ENCODE data around the gene PHKB. TPM values are rescaled to one million over a fixed set of nuclear protein-coding genes. Genes with fewer than 3 reads are reported as not detected.

Gene PHKB
- polyA plus RNA-seq, 6 donors from 2014 or later, result 47.0 to 67.9 (median 56.1) TPM

DNA sequence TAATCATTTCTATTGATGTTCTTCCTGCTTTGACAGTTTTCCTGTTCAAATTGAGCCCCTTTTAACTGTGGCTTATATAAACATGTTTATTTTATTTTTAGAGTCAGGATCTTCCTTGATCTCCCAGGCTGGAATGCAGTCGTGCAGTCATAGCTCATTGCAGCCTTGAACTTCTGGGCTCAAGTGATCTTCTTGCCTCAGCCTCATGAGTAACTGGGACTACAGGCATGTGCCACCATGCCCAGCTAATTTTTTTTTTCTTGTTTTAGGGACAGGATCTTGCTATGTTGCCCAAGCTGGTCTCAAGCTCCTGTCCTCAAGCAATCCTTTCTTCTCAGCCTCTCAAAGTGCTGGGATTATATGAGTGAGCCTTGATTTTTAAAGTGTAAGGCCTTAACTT is 14.7 kb downstream of the PHKB start:
- ATAC-seq (ENCODE audit: low read depth in 2 of 2) (no peak), DNase-seq (no peak)
- Mint-ChIP-seq H3K27me3 (no peaks in the 10 kb centered on the region), H3K27ac (peak overlapping the region in 3 of 6 donors; percentile 12 to 56 (median 26)), H3K4me3 (no peak overlapping the region), H3K36me3 (peaks cover 0 to 7% of the 10 kb centered on the region in 2 donors), H3K4me1 (peaks cover 20 to 49% (median 33%) of the 10 kb centered on the region in 3 donors), H3K9me3 (no peaks in the 10 kb centered on the region)

- DNase-seq (no peak), ATAC-seq (ENCODE audit: low read depth in 2 of 2) (no peak)
- peaks cover 24 to 50% (median 36%) of the 10 kb centered on the region in 3 donors for H3K4me1 Mint-ChIP-seq
- H3K27me3 Mint-ChIP-seq, result no peaks in the 10 kb centered on the region
- H3K36me3 Mint-ChIP-seq, result no peaks in the 10 kb centered on the region
- no peak overlapping the region for H3K4me3 Mint-ChIP-seq
- peak overlapping the region in 2 of 6 donors; percentile 14 to 55 for H3K27ac Mint-ChIP-seq
- H3K9me3 Mint-ChIP-seq, result no peaks in the 10 kb centered on the region
Measured at GRCh38 chr16:47476654-47477345, 15.7 kb downstream of the PHKB start.

GRCh38 chr16:47477679-47478078 is 16.5 kb downstream of the PHKB start:
- H3K4me3 Mint-ChIP-seq, result no peak overlapping the region
- H3K9me3 Mint-ChIP-seq, result no peaks in the 10 kb centered on the region
- no peak overlapping the region for H3K27ac Mint-ChIP-seq
- ATAC-seq (ENCODE audit: low read depth in 2 of 2), result no peak
- H3K27me3 Mint-ChIP-seq, result no peaks in the 10 kb centered on the region
- H3K36me3 Mint-ChIP-seq, result no peaks in the 10 kb centered on the region
- DNase-seq, result no peak
- peaks cover 26 to 46% (median 40%) of the 10 kb centered on the region in 3 donors for H3K4me1 Mint-ChIP-seq

DNA sequence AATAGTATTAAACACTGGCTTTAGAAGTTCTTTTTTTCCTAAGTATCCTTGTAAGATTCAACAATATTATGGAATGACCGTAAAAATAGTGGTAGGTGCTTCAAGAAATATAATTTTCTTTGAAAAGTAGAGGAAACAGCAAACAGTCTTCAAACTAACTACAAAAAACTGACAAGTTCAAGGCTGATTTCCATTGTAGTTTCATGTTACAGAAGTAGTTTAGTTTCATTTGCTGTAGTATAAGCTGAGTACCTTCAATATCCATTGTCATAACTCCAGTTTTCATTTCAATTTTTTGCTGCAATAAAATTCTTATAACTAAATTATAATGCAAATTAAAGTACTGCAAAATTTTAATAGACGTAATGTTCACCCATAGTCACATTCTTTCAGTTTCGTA is 19.3 kb downstream of the PHKB start:
- Mint-ChIP-seq H3K27me3 (no peaks in the 10 kb centered on the region), H3K36me3 (no peaks in the 10 kb centered on the region), H3K9me3 (no peaks in the 10 kb centered on the region), H3K27ac (peak overlapping the region in 1 of 6 donors; percentile 27), H3K4me1 (peaks cover 26 to 44% (median 40%) of the 10 kb centered on the region in 3 donors), H3K4me3 (no peak overlapping the region)
- DNase-seq (no peak), ATAC-seq (ENCODE audit: low read depth in 2 of 2) (peak in 1 of 2 donors; percentile 18)

GRCh38 chr16:47481698-47482374 is 20.7 kb downstream of the PHKB start:
- peak overlapping the region in 5 of 6 donors; percentile 5 to 82 (median 36) for H3K27ac Mint-ChIP-seq

GRCh38 chr16:47483616-47484015 is 22.5 kb downstream of the PHKB start:
- Mint-ChIP-seq H3K9me3 (peaks cover 0 to 16% (median 4%) of the 10 kb centered on the region in 7 donors), H3K27me3 (no peaks in the 10 kb centered on the region), H3K4me1 (peaks cover 21 to 45% (median 38%) of the 10 kb centered on the region in 3 donors), H3K27ac (peak overlapping the region in 3 of 6 donors; percentile 3 to 70 (median 41)), H3K4me3 (no peak overlapping the region), H3K36me3 (peaks cover 0 to 17% of the 10 kb centered on the region in 2 donors)
- no peak for ATAC-seq (ENCODE audit: low read depth in 2 of 2)
- no peak for DNase-seq

More at GRCh38 chr16:47481698-47482374, 20.7 kb downstream of the PHKB start:
- DNase-seq (no peak), ATAC-seq (ENCODE audit: low read depth in 2 of 2) (no peak)
- peaks cover 24 to 48% (median 42%) of the 10 kb centered on the region in 3 donors for H3K4me1 Mint-ChIP-seq
- peaks cover 0 to 10% of the 10 kb centered on the region in 2 donors for H3K36me3 Mint-ChIP-seq
- peaks cover 0 to 3% (median 0%) of the 10 kb centered on the region in 7 donors for H3K9me3 Mint-ChIP-seq
- peak overlapping the region in 2 of 8 donors; percentile 35 to 76 for H3K4me3 Mint-ChIP-seq
- no peaks in the 10 kb centered on the region for H3K27me3 Mint-ChIP-seq

- H3K9me3 Mint-ChIP-seq, result peaks cover 0 to 42% (median 24%) of the 10 kb centered on the region in 7 donors
- no peaks in the 10 kb centered on the region for H3K27me3 Mint-ChIP-seq
- no peak overlapping the region for H3K4me3 Mint-ChIP-seq
- no peak overlapping the region for H3K27ac Mint-ChIP-seq
- ATAC-seq (ENCODE audit: low read depth in 2 of 2) (no peak), DNase-seq (no peak)
- peaks cover 0 to 17% of the 10 kb centered on the region in 2 donors for H3K36me3 Mint-ChIP-seq
- H3K4me1 Mint-ChIP-seq, result peaks cover 5 to 36% (median 13%) of the 10 kb centered on the region in 3 donors
Measured at GRCh38 chr16:47486856-47487255, 25.7 kb downstream of the PHKB start.

- Mint-ChIP-seq H3K27ac (no peak overlapping the region), H3K9me3 (peaks cover 0 to 47% (median 28%) of the 10 kb centered on the region in 7 donors), H3K36me3 (peaks cover 0 to 17% of the 10 kb centered on the region in 2 donors), H3K4me3 (no peak overlapping the region), H3K27me3 (no peaks in the 10 kb centered on the region), H3K4me1 (peaks cover 13 to 46% (median 22%) of the 10 kb centered on the region in 3 donors)
- no peak for ATAC-seq (ENCODE audit: low read depth in 2 of 2)
- no peak for DNase-seq
Measured at GRCh38 chr16:47488051-47488450, 26.9 kb downstream of the PHKB start.

GRCh38 chr16:47490471-47490870 is 29.3 kb downstream of the PHKB start:
- peak overlapping the region in 3 of 8 donors; percentile 12 to 54 (median 32) for H3K4me3 Mint-ChIP-seq
- peaks cover 0 to 47% (median 28%) of the 10 kb centered on the region in 7 donors for H3K9me3 Mint-ChIP-seq
- H3K36me3 Mint-ChIP-seq, result peaks cover 0 to 17% of the 10 kb centered on the region in 2 donors
- peaks cover 18 to 51% (median 23%) of the 10 kb centered on the region in 3 donors for H3K4me1 Mint-ChIP-seq
- no peaks in the 10 kb centered on the region for H3K27me3 Mint-ChIP-seq
- H3K27ac Mint-ChIP-seq, result peak overlapping the region in 3 of 6 donors; percentile 37 to 89 (median 85)
- DNase-seq (no peak), ATAC-seq (ENCODE audit: low read depth in 2 of 2) (no peak)

DNA sequence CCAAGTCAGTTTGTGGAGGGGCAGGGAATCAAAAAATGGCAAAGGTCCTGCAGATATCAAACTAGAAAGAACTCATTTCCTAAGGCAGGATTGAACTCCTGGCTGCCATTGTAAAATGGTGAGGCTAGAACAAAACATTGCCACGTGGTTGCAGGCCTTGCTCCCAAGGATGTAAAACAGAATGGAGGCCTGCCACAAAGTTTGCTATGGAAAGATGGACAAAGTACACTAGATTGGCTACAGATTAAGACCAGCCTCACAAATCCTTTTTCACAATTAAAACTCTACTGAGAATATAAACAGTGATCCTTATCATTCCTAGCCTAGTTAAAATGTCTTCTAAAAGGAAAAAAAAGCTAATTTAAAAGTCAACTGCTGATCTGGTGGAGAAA is 30.9 kb downstream of the PHKB start:
- Mint-ChIP-seq H3K36me3 (peaks cover 5 to 6% of the 10 kb centered on the region in 2 donors), H3K27ac (peak overlapping the region; percentile 82 to 99 (median 94)), H3K4me1 (peaks cover 20 to 58% (median 22%) of the 10 kb centered on the region in 3 donors), H3K4me3 (peak overlapping the region; percentile 81 to 98 (median 93)), H3K9me3 (peaks cover 0 to 44% (median 28%) of the 10 kb centered on the region in 7 donors), H3K27me3 (no peaks in the 10 kb centered on the region)
- DNase-seq (no peak), ATAC-seq (ENCODE audit: low read depth in 2 of 2) (no peak)

- no peaks in the 10 kb centered on the region for H3K27me3 Mint-ChIP-seq
- ATAC-seq (ENCODE audit: low read depth in 2 of 2) (peak; percentile 72 to 74), DNase-seq (peak; percentile 30)
- peaks cover 8 to 10% of the 10 kb centered on the region in 2 donors for H3K36me3 Mint-ChIP-seq
- peak overlapping the region; percentile 85 to 99 (median 97) for H3K27ac Mint-ChIP-seq
- peak overlapping the region; percentile 81 to 98 (median 93) for H3K4me3 Mint-ChIP-seq
- peaks cover 0 to 41% (median 27%) of the 10 kb centered on the region in 7 donors for H3K9me3 Mint-ChIP-seq
- peaks cover 20 to 58% (median 22%) of the 10 kb centered on the region in 3 donors for H3K4me1 Mint-ChIP-seq
Measured at GRCh38 chr16:47492428-47493377, 31.6 kb downstream of the PHKB start.

GRCh38 chr16:47493381-47494337 is 32.5 kb downstream of the PHKB start:
- Mint-ChIP-seq H3K4me1 (peaks cover 20 to 58% (median 22%) of the 10 kb centered on the region in 3 donors), H3K27ac (peak overlapping the region; percentile 85 to 99 (median 97)), H3K9me3 (peaks cover 0 to 32% (median 20%) of the 10 kb centered on the region in 7 donors), H3K27me3 (no peaks in the 10 kb centered on the region), H3K4me3 (peak overlapping the region; percentile 81 to 98 (median 93)), H3K36me3 (peaks cover 8 to 15% of the 10 kb centered on the region in 2 donors)
- peak; percentile 66 to 67 for ATAC-seq (ENCODE audit: low read depth in 2 of 2)
- peak; percentile 45 for DNase-seq

Measured in naive B cell (primary cell).